ENCODE measurements around the gene DAPK2.

- TF ChIP-seq MAFK (IDR thresholded peaks at IDR 0.05; ENCODE audit: low read depth, low read length) (no peak), CTCF (conservative IDR thresholded peaks at IDR 0.05; ENCODE audit: low read depth, low read length) (no peak), RAD21 (IDR thresholded peaks at IDR 0.05; ENCODE audit: low read length) (no peak), NFE2L2 (IDR thresholded peaks at IDR 0.05; ENCODE audit: low read depth, low read length) (no peak), POLR2A (IDR thresholded peaks at IDR 0.05; ENCODE audit: low read depth, low read length) (no peak), FOS (IDR thresholded peaks at IDR 0.05; ENCODE audit: low read depth, low read length) (no peak), CHD1 (IDR thresholded peaks at IDR 0.05; ENCODE audit: low read depth, low read length) (no peak), CEBPB (IDR thresholded peaks at IDR 0.05; ENCODE audit: low read depth, low read length) (no peak), MXI1 (IDR thresholded peaks at IDR 0.05; ENCODE audit: borderline replicate concordance, low read depth, low read length) (no peak), SMC3 (IDR thresholded peaks at IDR 0.05; ENCODE audit: low read depth, low read length) (no peak), ELK1 (IDR thresholded peaks at IDR 0.05; ENCODE audit: borderline replicate concordance, low read depth, low read length) (no peak), BHLHE40 (IDR thresholded peaks at IDR 0.05; ENCODE audit: low read depth, low read length) (no peak)
- TF ChIP-seq, protein P1, sequence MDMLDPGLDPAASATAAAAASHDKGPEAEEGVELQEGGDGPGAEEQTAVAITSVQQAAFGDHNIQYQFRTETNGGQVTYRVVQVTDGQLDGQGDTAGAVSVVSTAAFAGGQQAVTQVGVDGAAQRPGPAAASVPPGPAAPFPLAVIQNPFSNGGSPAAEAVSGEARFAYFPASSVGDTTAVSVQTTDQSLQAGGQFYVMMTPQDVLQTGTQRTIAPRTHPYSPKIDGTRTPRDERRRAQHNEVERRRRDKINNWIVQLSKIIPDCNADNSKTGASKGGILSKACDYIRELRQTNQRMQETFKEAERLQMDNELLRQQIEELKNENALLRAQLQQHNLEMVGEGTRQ (IDR thresholded peaks at IDR 0.05; ENCODE audit: low read depth, low read length), result no peak
Observed at GRCh38 chr15:63891768-63892133, 154.5 kb downstream of the DAPK2 start.
